B cell (primary cell): ENCODE data around the gene MAML2. TPM values are rescaled to one million over a fixed set of nuclear protein-coding genes. Genes with fewer than 3 reads are reported as not detected.

Source experiments
- ATAC-seq: fragments of 200-7000 bp; cut with Tn5 transposase; one replicate; pipeline ENCODE4 v1.10.0; 2021; ENCODE audit warnings: low read depth, mild to moderate bottlenecking, moderate number of reproducible peaks, moderate library complexity
- CTCF ChIA-PET: fragments of 350-600 bp; sonication (Branson Sonifier 250); formaldehyde crosslinking; loops from one replicate; lab custom pipeline; 2021; ENCODE audit warnings: antibody characterized with exemption, inconsistent platforms; lab: Charles Lee
- POLR2A ChIA-PET: fragments of 350-600 bp; sonication (Branson Sonifier 250); formaldehyde crosslinking; loops from one replicate; lab custom pipeline; 2021; ENCODE audit warnings: antibody characterized with exemption; lab: Charles Lee
- DNase-seq: peaks from one replicate; pipeline ENCODE4 v3.0.0; 2013
- H2AFZ ChIP-seq: 2 replicates; pipeline ENCODE4 v1.6.1; 2012; ENCODE audit warnings: mild to moderate bottlenecking, low read depth, low read length; ENCODE audit not compliant: insufficient read depth, poor library complexity, severe bottlenecking
- H3K27ac ChIP-seq, 2 donors: 1 replicate in 1 of 2; 2 replicates in 1 of 2; pipeline ENCODE4 v1.5.1; 2012 to 2013; ENCODE audit warnings: low read length in 2 of 2, mild to moderate bottlenecking in 2 of 2, moderate library complexity in 1 of 2
- H3K27me3 ChIP-seq, 4 experiments: fragments of 200-600 bp in 1 of 4; sonication (generic) in 1 of 4; replicated peaks in 1 of 4; 1 replicate in 2 of 4; 2 replicates in 2 of 4; pipeline versions ENCODE4 v1.6.1 to v1.7.0; 2013 to 2016; ENCODE audit warnings: low read length in 3 of 4, mild to moderate bottlenecking in 2 of 4, mixed read lengths in 1 of 4, moderate library complexity in 1 of 4; ENCODE audit not compliant: insufficient read depth in 4 of 4, control insufficient read depth in 3 of 4; ENCODE audit errors: control extremely low read depth in 1 of 4
- H3K36me3 ChIP-seq, 2 experiments: replicated peaks in 1 of 2; 1 replicate in 1 of 2; 2 replicates in 1 of 2; pipeline versions ENCODE4 v1.6.1 to v1.7.1; 2013; ENCODE audit warnings: low read length in 1 of 2; ENCODE audit not compliant: insufficient read depth in 2 of 2, control insufficient read depth in 1 of 2; ENCODE audit errors: control extremely low read depth in 1 of 2, extremely low read depth in 1 of 2
- H3K4me1 ChIP-seq, 2 donors: fragments of 200-600 bp in 1 of 2; sonication (generic) in 1 of 2; 1 replicate in 1 of 2; 2 replicates in 1 of 2; pipeline versions ENCODE4 v1.5.1 to v1.6.1; 2013 to 2017; ENCODE audit warnings: low read length in 2 of 2; ENCODE audit not compliant: control insufficient read depth in 2 of 2, insufficient read depth in 2 of 2
- H3K4me2 ChIP-seq: replicated peaks from 2 replicates; pipeline ENCODE3; 2012; ENCODE audit warnings: mild to moderate bottlenecking, low read depth, low read length; ENCODE audit not compliant: poor library complexity, severe bottlenecking
- H3K4me3 ChIP-seq, 5 experiments: fragments of 200-600 bp in 1 of 5; sonication (generic) in 1 of 5; 1 replicate in 3 of 5; 2 replicates in 2 of 5; pipeline versions ENCODE4 v1.5.1 to v1.7.0; 2011 to 2016; ENCODE audit warnings: low read length in 4 of 5, mild to moderate bottlenecking in 4 of 5, low read depth in 2 of 5, control low read depth in 1 of 5, moderate library complexity in 1 of 5; ENCODE audit not compliant: insufficient read depth in 1 of 5; ENCODE audit errors: control extremely low read depth in 1 of 5, extremely low read depth in 1 of 5
- H3K79me2 ChIP-seq: fragments of 200-600 bp; sonication (generic); one replicate; pipeline ENCODE4 v1.6.0; 2016; ENCODE audit warnings: low read length; ENCODE audit not compliant: control insufficient read depth, insufficient read depth
- H3K9ac ChIP-seq: fragments of 200-600 bp; sonication (generic); 2 replicates; pipeline ENCODE4 v1.6.1; 2017; ENCODE audit warnings: mild to moderate bottlenecking, low read length, moderate library complexity
- H3K9me3 ChIP-seq, 3 donors: one replicate each; pipeline versions ENCODE4 v1.6.1 to v1.7.1; 2013; ENCODE audit warnings: low read length in 2 of 3; ENCODE audit not compliant: control insufficient read depth in 2 of 3, insufficient read depth in 1 of 3; ENCODE audit errors: control extremely low read depth in 1 of 3
- H4K20me1 ChIP-seq: 2 replicates; pipeline ENCODE4 v1.6.0; 2012; ENCODE audit warnings: mild to moderate bottlenecking, low read length; ENCODE audit not compliant: insufficient read depth, control insufficient read depth, poor library complexity, severe bottlenecking
- H3K27ac Mint-ChIP-seq: one replicate; pipeline ENCODE4 v1.8.0; 2021; ENCODE audit warnings: mixed read lengths
- H3K27me3 Mint-ChIP-seq: one replicate; pipeline ENCODE4 v1.8.0; 2021; ENCODE audit warnings: mixed read lengths
- H3K4me1 Mint-ChIP-seq: one replicate; pipeline ENCODE4 v1.8.0; 2021; ENCODE audit warnings: mixed read lengths
- H3K4me3 Mint-ChIP-seq: one replicate; pipeline ENCODE4 v1.8.0; 2021; ENCODE audit warnings: mixed read lengths
- H3K9me3 Mint-ChIP-seq: one replicate; pipeline ENCODE4 v1.8.0; 2022; ENCODE audit warnings: mixed read lengths; ENCODE audit not compliant: insufficient read depth
- EZH2 ChIP-seq: IDR thresholded peaks from 2 replicates; pipeline ENCODE4 v1.6.1; 2012; ENCODE audit warnings: borderline replicate concordance, low read depth, mild to moderate bottlenecking, moderate library complexity, low read length; ENCODE audit not compliant: insufficient read depth, poor library complexity, severe bottlenecking
- WGBS: methylation state at CpG from one replicate; pipeline ENCODE4 v1.1.5; 2013; ENCODE audit warnings: missing lambda C conversion rate; ENCODE audit not compliant: insufficient coverage; 5-methylcytosine and 5-hydroxymethylcytosine counted together
- intact Hi-C: fragments of 100-400 bp; cut with micrococcal nuclease; formaldehyde crosslinking; loops from one replicate; pipeline ENCODE4 v1.10.0; 2022
- polyA plus RNA-seq: library from polyadenylated mRNA; depleted of rRNA; stranded (reverse); fragments of >200 nt; gene quantifications from 2 replicates; pipeline ENCODE4 v1.2.3, GENCODE V29; 2012
- total RNA-seq, 2 donors: library from RNA; stranded (reverse); fragments of 120-200 nt in 1 of 2; gene quantifications; 1 replicate in 1 of 2; 2 replicates in 1 of 2; pipeline versions ENCODE4 v1.2.3 to v1.2.4, GENCODE V29; 2013 to 2022
- TF ChIP-seq, protein P1 (sequence below): fragments of 200-600 bp; IDR thresholded peaks from one replicate; pipeline ENCODE4 v1.8.0; 2022; ENCODE audit warnings: antibody characterized with exemption, mild to moderate bottlenecking

MAML2 gene
- total and polyA plus RNA-seq, 2 donors (not counting 1 experiment from before 2014, with no cell fraction given), result 10.7 to 26.4 TPM

DNA sequence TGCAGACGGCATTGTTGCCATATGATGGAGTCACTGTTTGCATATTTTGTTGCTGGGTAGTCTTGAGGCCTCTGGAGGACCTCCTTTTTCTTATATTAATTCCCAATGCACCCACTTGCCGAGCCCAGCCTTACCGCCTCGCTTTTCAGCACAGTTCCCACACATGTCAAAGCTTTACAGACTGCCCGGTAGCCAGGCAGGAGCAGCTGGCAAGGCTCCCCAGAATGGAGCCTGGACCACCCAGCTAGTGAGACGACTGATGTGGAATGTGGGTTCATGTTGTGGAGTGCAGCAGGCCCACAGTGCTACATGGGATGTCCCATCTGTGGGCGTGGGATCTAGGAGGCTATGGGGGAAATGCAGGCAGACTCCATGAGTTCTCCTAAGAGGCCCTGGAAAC is 319.7 kb downstream of the MAML2 start:
- ChIA-PET CTCF (no interaction called here), POLR2A (no interaction called here)
- no peak overlapping the region for H3K27ac Mint-ChIP-seq
- no peaks in the 10 kb centered on the region for H4K20me1 ChIP-seq
- no peak overlapping the region for H2AFZ ChIP-seq
- intact Hi-C loops, result no loop called here
- H3K4me3 ChIP-seq, result no peak overlapping the region
- H3K27me3 ChIP-seq, result no peaks in the 10 kb centered on the region
- WGBS, result 95% methylated on average over 4 of the region's 7 CpGs
- no peaks in the 10 kb centered on the region for H3K9me3 ChIP-seq
- H3K4me2 ChIP-seq, result no peak overlapping the region
- no peak overlapping the region for H3K27ac ChIP-seq
- peaks cover 0 to 4% of the 10 kb centered on the region in 2 experiments for H3K36me3 ChIP-seq
- TF ChIP-seq, protein P1, sequence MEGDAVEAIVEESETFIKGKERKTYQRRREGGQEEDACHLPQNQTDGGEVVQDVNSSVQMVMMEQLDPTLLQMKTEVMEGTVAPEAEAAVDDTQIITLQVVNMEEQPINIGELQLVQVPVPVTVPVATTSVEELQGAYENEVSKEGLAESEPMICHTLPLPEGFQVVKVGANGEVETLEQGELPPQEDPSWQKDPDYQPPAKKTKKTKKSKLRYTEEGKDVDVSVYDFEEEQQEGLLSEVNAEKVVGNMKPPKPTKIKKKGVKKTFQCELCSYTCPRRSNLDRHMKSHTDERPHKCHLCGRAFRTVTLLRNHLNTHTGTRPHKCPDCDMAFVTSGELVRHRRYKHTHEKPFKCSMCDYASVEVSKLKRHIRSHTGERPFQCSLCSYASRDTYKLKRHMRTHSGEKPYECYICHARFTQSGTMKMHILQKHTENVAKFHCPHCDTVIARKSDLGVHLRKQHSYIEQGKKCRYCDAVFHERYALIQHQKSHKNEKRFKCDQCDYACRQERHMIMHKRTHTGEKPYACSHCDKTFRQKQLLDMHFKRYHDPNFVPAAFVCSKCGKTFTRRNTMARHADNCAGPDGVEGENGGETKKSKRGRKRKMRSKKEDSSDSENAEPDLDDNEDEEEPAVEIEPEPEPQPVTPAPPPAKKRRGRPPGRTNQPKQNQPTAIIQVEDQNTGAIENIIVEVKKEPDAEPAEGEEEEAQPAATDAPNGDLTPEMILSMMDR, result no peak
- no peak for TF ChIP-seq EZH2
- no peaks in the 10 kb centered on the region for H3K79me2 ChIP-seq
- H3K4me3 Mint-ChIP-seq, result no peak overlapping the region
- peaks cover 1% of the 10 kb centered on the region for H3K4me1 Mint-ChIP-seq
- H3K27me3 Mint-ChIP-seq, result no peaks in the 10 kb centered on the region
- no peak for ATAC-seq
- no peak for DNase-seq
- H3K4me1 ChIP-seq, result no peaks in the 10 kb centered on the region
- H3K9me3 Mint-ChIP-seq, result no peaks in the 10 kb centered on the region
- no peak overlapping the region for H3K9ac ChIP-seq

DNA sequence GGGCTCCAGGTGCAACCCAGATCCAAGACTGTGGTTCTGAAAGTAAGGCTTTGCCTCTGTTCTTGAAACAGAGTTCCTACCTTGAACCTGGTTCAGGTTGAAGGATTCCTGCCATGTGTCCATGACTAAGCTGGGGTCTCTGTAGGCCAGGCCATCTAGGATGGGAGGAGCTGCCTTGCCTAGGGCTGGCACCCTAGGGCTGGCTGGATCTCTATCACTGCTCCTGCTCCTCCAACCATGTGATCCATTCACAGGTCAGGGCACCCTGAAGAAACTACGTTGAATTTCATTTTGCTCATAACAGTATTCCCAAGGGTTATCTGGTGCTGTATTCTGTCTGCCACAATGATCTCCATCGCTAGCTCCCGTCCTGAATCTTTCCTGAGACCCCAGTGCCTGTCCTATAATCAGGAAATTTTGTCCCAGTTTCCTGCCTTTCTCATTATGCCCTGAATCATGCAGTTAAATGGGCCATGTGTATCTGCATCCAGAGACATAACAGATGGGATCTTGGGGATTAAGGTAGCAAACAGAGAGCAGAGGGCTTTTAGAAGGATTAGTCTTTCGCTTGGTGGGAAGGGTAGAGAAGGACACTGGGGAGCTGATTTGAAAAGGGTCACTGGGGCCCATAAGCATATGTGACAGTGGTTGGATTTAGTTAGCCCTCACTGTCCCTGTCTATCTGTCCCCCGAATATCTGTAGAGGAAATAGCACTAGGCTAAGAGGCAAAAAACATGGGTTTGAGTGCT is 320.9 kb downstream of the MAML2 start:
- Histone ChIP-seq H3K4me1 (no peaks in the 10 kb centered on the region), H3K27me3 (no peaks in the 10 kb centered on the region), H3K4me3 (no peak overlapping the region), H3K9ac (no peak overlapping the region), H2AFZ (no peak overlapping the region), H3K27ac (no peak overlapping the region), H3K36me3 (peaks cover 0 to 4% of the 10 kb centered on the region in 2 experiments), H4K20me1 (no peaks in the 10 kb centered on the region), H3K4me2 (no peak overlapping the region), H3K79me2 (no peaks in the 10 kb centered on the region), H3K9me3 (no peaks in the 10 kb centered on the region)
- ChIA-PET POLR2A (no interaction called here), CTCF (no interaction called here)
- H3K4me1 Mint-ChIP-seq, result no peaks in the 10 kb centered on the region
- H3K9me3 Mint-ChIP-seq, result no peaks in the 10 kb centered on the region
- ATAC-seq (no peak), DNase-seq (no peak)
- no peaks in the 10 kb centered on the region for H3K27me3 Mint-ChIP-seq
- intact Hi-C loops, result no loop called here
- no peak overlapping the region for H3K4me3 Mint-ChIP-seq
- H3K27ac Mint-ChIP-seq, result no peak overlapping the region
- WGBS, result 95% methylated on average over 5 of the region's 5 CpGs
- TF ChIP-seq, protein P1, result no peak
- TF ChIP-seq EZH2, result no peak
